Heart right ventricle (tissue), 16 donors: ENCODE data around the gene DISP3. TPM values are rescaled to one million over a fixed set of nuclear protein-coding genes. Genes with fewer than 3 reads are reported as not detected.
A peak's percentile ranks its signal among the peaks of the same experiment; 100 is the strongest.

Experiments used
- ATAC-seq, 8 donors: fragments of 200-7000 bp; cut with Tn5 transposase; one replicate each; pipeline ENCODE4 v1.9.1; 2020; ENCODE audit warnings: mild to moderate bottlenecking in 8 of 8, moderate library complexity in 8 of 8, moderate number of reproducible peaks in 1 of 8
- DNase-seq, 2 donors: peaks; one replicate each; pipeline ENCODE4 v3.0.0-alpha.2; 2020
- H3K27ac ChIP-seq, 10 donors: fragments of 200-600 bp; sonication (generic) in 2 of 10; one replicate each; pipeline versions ENCODE4 v1.5.0 to v1.8.0; 2020 to 2022; ENCODE audit warnings: mild to moderate bottlenecking in 3 of 10
- H3K27me3 ChIP-seq, 7 donors: fragments of 200-600 bp; one replicate each; pipeline ENCODE4 v1.8.0; 2021 to 2022; ENCODE audit warnings: mild to moderate bottlenecking in 2 of 7
- H3K36me3 ChIP-seq, 9 donors: fragments of 200-600 bp; sonication (generic) in 1 of 9; one replicate each; pipeline versions ENCODE4 v1.5.0 to v1.8.0; 2020 to 2022; ENCODE audit warnings: mild to moderate bottlenecking in 2 of 9
- H3K4me1 ChIP-seq, 9 donors: fragments of 200-600 bp; sonication (generic) in 1 of 9; one replicate each; pipeline versions ENCODE4 v1.5.0 to v1.8.0; 2020 to 2022; ENCODE audit warnings: mild to moderate bottlenecking in 4 of 9
- H3K4me3 ChIP-seq, 10 donors: fragments of 200-600 bp; sonication (generic) in 2 of 10; one replicate each; pipeline versions ENCODE4 v1.5.0 to v1.8.0; 2020 to 2022; ENCODE audit warnings: mild to moderate bottlenecking in 7 of 10, moderate library complexity in 2 of 10
- H3K9me3 ChIP-seq, 11 donors: fragments of 200-600 bp in 10 of 11; sonication (generic) in 2 of 11; one replicate each; pipeline versions ENCODE4 v1.5.0 to v1.8.0; 2013 to 2022; ENCODE audit warnings: mild to moderate bottlenecking in 2 of 11, control low read depth in 1 of 11, moderate library complexity in 1 of 11
- CTCF ChIP-seq, 9 donors: fragments of 200-600 bp; sonication (generic) in 2 of 9; IDR thresholded peaks; one replicate each; pipeline versions ENCODE4 v1.5.0 to v1.8.0; 2021 to 2022; ENCODE audit warnings: antibody characterized with exemption in 9 of 9, mild to moderate bottlenecking in 5 of 9, moderate library complexity in 1 of 9
- WGBS, 2 donors: extraction: QIAGEN DNeasy Blood & Tissue Kit; methylation state at CpG; one replicate each; pipeline ENCODE4 v1.1.7; 2013; ENCODE audit warnings: inconsistent platforms in 1 of 2; 5-methylcytosine and 5-hydroxymethylcytosine counted together
- intact Hi-C, 10 donors: fragments of 100-400 bp; cut with DNase I; formaldehyde crosslinking; loops; one replicate each; pipeline versions ENCODE4 v1.11.1 to v1.14.2; 2022
- polyA plus RNA-seq, 2 donors: library from polyadenylated mRNA; stranded (reverse); fragments of 200-250 nt; gene quantifications; one replicate each; pipeline ENCODE4 v1.2.3, GENCODE V29; 2013
- total RNA-seq, 10 donors: library from RNA; stranded (reverse); fragmentation: NEBNext Ultra II Directional in 3 of 10; extraction: Animal tissue kit (Norgen Biotek cat#: 25700) in 3 of 10; gene quantifications; one replicate each; pipeline versions ENCODE4 v1.2.1 to v1.2.4, GENCODE V29; 2021 to 2023
- donor health status: Arrhythmogenic right ventricular cardiomyopathy.
- donor health status: ischemic (EF 13 %, LVEDD 7.1; RV severe dilation, severe dysfunction).
- donor health status: healthy with polysubstance abuse.
- donor health status: DM: no; HTN: yes; CAD: no.
- donor health status: DM: no; HTN: no; CAD: no.
- donor health status: ischemic (EF 25% LVEDD 6.9; RV normal size, moderate dysfunction).
- donor health status: ischemic (EF 25% LVEDD 5.7; RV mildly dilated, moderate dysfunction).
- donor health status: healthy.
- donor health status: DM: yes; HTN: yes; CAD: no.
- donor health status: Ischemic cardiomyopathy.
- donor health status: ischemic (EF 35%, LVEDD 5.7; RV mildly dilated, moderate dysfunction).
- donor health status: nonischemic (EF 11% LVEDD 7.7; RV severe dilation, severe dysfunction).
- donor health status: DM: yes; HTN: yes; CAD: no.
- donor health status: PGD.
- donor health status: ischemic (EF 29% LVEDD 5.4; RV normal size, mild dysfunction).
- donor health status: nonischemic (EF 23%, LVEDD 6.1; RV moderate dilation, normal function).

Gene DISP3
- total and polyA plus RNA-seq, 12 donors: 0.05 to 0.22 (median 0.13) TPM; not detected in 5

GRCh38 chr1:11571906-11572616 lies 93.1 kb downstream of the DISP3 start:
- intact Hi-C loops: no loop called here

GRCh38 chr1:11573116-11573692 lies 94.2 kb downstream of the DISP3 start:
- Histone ChIP-seq H3K36me3 (no peaks in the 10 kb centered on the region), H3K4me3 (no peak overlapping the region), H3K27me3 (peaks cover 0 to 50% (median 14%) of the 10 kb centered on the region in 7 donors), H3K27ac (no peak overlapping the region), H3K4me1 (peaks cover 0 to 15% (median 5%) of the 10 kb centered on the region in 9 donors), H3K9me3 (no peaks in the 10 kb centered on the region)
- intact Hi-C loops: no loop called here
- ATAC-seq (no peak), DNase-seq (no peak)
- WGBS, 2 donors: 82 to 91% methylated on average over 5 of the region's 5 CpGs
- no peak for TF ChIP-seq CTCF (IDR thresholded peaks at IDR 0.05)

More at GRCh38 chr1:11571906-11572616, 93.1 kb downstream of the DISP3 start:
- H3K36me3 ChIP-seq: no peaks in the 10 kb centered on the region
- WGBS, 2 donors: 47 to 49% methylated on average over 9 of the region's 9 CpGs
- H3K4me3 ChIP-seq: no peak overlapping the region
- peaks cover 0 to 51% (median 18%) of the 10 kb centered on the region in 7 donors for H3K27me3 ChIP-seq
- DNase-seq (no peak), ATAC-seq (peak in 3 of 8 donors; percentile 33 to 53 (median 41))
- peak in 5 of 9 donors; percentile 16 to 30 (median 24) for TF ChIP-seq CTCF (IDR thresholded peaks at IDR 0.05)
- H3K4me1 ChIP-seq: peaks cover 0 to 15% (median 5%) of the 10 kb centered on the region in 9 donors
- H3K9me3 ChIP-seq: no peaks in the 10 kb centered on the region
- no peak overlapping the region for H3K27ac ChIP-seq

GRCh38 chr1:11575553-11575952 lies 96.6 kb downstream of the DISP3 start:
- no peak for TF ChIP-seq CTCF (IDR thresholded peaks at IDR 0.05)

GRCh38 chr1:11576109-11576875 lies 97.3 kb downstream of the DISP3 start:
- intact Hi-C loops: no loop called here
- no peak overlapping the region for H3K27ac ChIP-seq
- DNase-seq (no peak), ATAC-seq (no peak)
- H3K4me3 ChIP-seq: no peak overlapping the region
- peaks cover 0 to 10% (median 4%) of the 10 kb centered on the region in 9 donors for H3K4me1 ChIP-seq
- WGBS, 2 donors: 75 to 78% methylated on average over 18 of the region's 18 CpGs
- TF ChIP-seq CTCF (IDR thresholded peaks at IDR 0.05): no peak
- H3K27me3 ChIP-seq: peaks cover 0 to 51% (median 5%) of the 10 kb centered on the region in 7 donors
- no peaks in the 10 kb centered on the region for H3K9me3 ChIP-seq
- H3K36me3 ChIP-seq: no peaks in the 10 kb centered on the region

More at GRCh38 chr1:11575553-11575952, 96.6 kb downstream of the DISP3 start:
- no peaks in the 10 kb centered on the region for H3K9me3 ChIP-seq
- peaks cover 0 to 52% (median 11%) of the 10 kb centered on the region in 7 donors for H3K27me3 ChIP-seq
- no peak overlapping the region for H3K4me3 ChIP-seq
- no peak overlapping the region for H3K27ac ChIP-seq
- no peak for DNase-seq
- ATAC-seq: no peak
- intact Hi-C loops: no loop called here
- no peaks in the 10 kb centered on the region for H3K36me3 ChIP-seq
- H3K4me1 ChIP-seq: peaks cover 0 to 15% (median 5%) of the 10 kb centered on the region in 9 donors
- WGBS, 2 donors: 87 to 88% methylated on average over 6 of the region's 6 CpGs
